GF-D8 (cell line): ENCODE data around the gene VSIG4.

Source experiments
- DNase-seq: peaks from one replicate; lab custom pipeline; 2025; lab: John Stamatoyannopoulos, UW

VSIG4 gene

GRCh38 chrX:66008328-66008970 lies 31.4 kb downstream of the VSIG4 start:
- no peak for DNase-seq

GRCh38 chrX:66007851-66008250 lies 32.0 kb downstream of the VSIG4 start:
- DNase-seq = no peak

- DNase-seq = peak; percentile 62
Measured at GRCh38 chrX:66005830-66006449, 33.9 kb downstream of the VSIG4 start.

- DNase-seq = peak; percentile 90
Measured at GRCh38 chrX:66004928-66005829, 34.7 kb downstream of the VSIG4 start.

DNA sequence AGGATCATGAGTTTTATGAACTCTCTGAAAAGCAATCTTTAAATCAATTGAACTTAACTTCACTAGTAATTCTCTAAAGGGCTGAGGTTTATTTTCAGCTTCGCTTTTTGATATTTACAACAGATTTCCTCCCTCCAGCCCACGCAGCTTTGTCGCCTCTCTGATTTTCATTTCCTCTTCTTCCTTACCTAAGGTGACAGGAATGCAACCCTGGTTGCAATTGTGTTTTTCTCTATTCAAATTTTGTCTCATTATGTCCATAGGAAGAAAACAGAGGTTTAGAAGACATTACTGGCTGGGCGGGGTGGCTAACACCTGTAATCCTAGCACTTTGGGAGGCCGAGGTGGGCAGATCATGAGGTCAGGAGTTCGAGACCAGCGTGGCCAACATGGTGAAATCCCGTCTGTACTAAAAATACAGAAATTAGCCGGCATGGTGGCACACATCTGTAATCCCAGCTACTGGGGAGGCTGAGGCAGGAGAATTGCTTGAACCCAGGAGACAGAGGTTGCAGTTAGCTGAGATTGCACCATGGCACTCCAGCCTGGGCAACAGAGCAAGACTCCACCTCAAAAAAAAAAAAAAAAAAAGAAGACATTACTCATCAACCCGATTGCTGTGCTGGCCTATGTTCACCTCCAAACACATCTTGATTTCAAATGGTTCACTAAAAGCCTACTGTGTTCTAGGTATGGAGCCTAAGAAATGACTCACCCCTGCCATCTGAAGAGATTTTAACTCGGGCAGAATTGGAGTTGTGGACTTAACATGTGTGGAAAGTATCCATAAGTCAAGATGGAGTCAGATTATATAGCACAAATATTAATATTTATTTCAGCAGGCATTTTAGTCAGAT lies 36.8 kb downstream of the VSIG4 start:
- no peak for DNase-seq

GRCh38 chrX:66001596-66001995 lies 38.3 kb downstream of the VSIG4 start:
- no peak for DNase-seq

- no peak for DNase-seq
Measured at GRCh38 chrX:66000628-66001272, 39.1 kb downstream of the VSIG4 start.

DNA sequence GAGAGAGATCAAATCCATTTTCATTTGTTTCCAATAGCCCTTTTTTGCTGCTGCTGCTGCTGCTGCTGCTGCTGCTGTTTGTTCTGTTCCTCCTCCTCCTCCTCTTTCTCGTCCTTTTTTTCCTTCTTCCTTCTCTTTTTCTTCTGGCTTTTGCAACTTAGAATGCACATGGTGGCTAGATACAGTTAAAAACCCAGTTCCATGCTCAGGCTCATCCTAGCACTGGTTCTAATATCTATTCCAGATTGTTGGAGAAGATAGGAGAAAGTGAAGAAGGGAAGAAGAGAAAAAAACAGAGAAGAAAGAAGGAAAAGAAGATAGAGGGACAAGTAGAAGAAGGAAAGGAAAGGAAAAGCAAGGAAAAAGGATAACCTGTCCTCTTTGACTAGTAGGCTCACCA lies 39.7 kb downstream of the VSIG4 start:
- no peak for DNase-seq

DNA sequence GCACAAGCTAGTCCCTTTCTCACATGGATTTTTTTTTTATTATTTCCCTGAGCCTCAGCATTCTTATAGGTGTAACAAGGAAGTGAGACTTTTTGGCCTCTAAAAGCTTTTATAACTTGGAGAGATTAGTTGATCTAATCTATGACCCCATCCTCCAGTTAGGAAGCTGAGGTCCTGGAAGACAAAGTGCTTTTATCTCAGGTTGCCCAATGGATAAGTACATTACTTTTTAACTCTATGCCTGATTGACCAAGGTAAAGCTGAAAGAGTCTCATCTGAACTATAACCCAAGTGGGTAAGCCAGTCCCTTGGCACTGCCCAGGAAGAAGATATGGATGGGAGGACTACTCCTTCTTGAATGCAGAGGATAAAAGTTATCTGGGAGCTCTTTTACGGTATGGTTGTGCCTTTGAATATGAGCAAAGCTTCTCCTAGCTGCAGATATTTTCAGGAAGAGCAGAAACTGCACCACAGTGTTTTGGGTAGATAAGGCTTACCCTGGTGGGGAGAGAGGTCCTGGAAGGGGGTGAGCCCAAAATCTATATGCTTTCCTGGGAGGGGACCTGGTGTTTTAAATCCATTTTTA lies 40.2 kb downstream of the VSIG4 start:
- no peak for DNase-seq

GRCh38 chrX:65999029-65999562 lies 40.8 kb downstream of the VSIG4 start:
- no peak for DNase-seq

DNA sequence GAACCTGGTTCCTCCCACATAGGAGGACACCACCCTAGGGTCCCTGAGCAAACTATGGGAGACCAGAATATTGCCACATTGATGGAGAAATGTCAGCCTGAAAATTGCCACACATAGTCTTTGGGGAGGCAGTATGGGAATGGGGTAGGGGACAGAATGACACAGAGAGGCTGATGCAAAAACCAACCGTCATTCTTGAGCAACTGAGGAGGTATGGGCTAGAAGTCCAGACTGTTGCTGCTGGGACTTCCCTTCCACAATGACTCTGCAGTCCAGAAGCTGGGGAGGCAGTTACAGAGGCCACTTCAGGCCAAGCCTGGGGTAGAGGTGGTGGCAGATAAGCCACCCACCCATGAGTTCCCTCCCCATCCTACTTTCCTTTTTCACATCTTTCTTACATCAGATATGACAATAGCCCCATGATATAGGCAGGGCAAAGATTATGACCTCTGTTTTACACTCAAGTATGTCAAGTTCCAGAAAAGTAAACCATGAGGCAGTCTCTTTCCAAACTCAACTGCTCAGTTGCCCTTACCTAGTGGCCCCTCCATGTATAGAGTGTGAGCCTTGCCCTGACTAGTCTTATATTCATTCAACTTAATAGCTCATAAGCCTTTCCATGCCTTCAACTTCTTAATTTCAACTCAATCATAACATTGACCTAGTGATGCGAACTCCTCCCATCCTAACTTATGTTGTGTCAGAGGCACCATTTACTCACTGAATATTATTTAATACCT lies 41.7 kb downstream of the VSIG4 start:
- peak; percentile 97 for DNase-seq

GRCh38 chrX:65994519-65995506 lies 45.1 kb downstream of the VSIG4 start:
- no peak for DNase-seq

DNA sequence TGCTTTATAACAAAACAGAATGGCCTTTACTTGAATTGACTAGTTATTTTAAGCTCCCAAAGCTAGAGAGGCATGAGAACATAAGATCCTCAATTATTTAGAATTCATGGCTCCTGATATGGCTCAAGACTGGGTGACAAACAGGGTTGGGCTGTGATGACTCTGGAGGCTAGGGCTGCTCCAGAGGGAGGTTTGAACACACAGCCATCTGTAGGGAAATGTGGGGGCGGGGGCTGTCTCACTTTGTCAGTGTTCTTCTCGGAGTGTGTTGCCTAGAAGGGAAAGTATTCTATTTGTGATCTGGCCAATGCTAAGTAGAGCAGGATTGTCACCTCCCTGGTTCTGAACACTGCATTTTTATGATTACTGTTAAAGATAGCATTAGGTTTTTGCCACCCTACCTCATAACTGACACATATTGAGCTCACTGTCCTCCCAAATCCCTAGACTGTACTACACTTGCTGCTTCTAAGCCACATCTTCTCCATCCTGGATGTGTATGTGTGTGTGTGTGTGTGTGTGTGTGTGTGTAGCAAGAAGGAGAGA lies 45.9 kb downstream of the VSIG4 start:
- no peak for DNase-seq

- DNase-seq = no peak
Measured at GRCh38 chrX:65993332-65993731, 46.5 kb downstream of the VSIG4 start.

- no peak for DNase-seq
Measured at GRCh38 chrX:65990702-65991101, 49.2 kb downstream of the VSIG4 start.

DNA sequence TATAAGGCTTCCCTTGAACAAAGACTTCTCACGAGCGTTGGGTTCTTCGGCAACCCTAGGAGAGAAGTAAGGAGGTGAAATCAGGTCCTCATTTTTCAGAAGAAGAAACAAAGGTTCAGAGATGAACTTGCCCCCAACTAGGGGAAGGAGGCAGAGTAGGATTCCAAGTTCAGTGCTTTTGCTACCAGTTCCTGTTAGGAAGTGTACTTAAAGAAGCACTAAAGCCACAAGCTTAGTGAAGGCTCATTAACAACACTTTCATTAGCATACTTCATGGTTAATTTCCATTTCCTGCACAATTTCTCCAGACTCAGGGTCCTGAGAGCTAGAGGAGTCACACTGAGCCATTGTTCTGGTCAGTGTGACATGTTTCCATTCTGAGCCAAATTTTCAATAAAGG lies 52.1 kb downstream of the VSIG4 start:
- DNase-seq = peak; percentile 73

DNA sequence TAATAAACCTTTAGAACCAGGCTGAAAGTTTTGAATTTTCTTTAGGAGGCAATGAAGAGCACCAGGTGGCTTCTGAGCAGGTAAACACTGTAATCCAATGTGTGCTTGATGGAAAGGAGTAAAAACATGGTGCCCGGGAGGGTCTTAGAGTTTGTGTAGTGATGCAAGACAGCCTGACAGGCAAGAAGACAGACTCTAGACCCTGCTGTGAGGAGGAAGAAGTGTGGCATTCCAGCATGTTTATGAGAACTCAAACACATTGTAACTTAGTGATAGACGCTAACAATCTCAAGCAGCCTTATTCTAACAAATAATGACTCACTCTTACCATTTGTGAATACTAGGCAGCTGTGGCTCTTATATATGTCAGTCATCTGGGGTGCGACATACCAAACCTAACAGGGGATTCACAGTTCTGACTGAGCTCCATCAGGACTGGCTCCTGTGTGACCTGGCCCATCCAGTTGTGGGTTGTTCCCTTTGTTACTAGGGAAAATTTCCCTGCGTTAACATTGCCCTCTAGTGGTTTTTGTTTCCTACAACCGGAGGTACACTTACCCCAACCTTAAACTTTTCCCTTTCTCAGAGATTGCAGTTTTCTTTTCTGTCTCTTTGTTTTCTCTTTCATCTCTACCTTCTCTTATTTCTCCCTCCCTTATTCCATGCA lies 53.8 kb downstream of the VSIG4 start:
- DNase-seq = peak; percentile 58

DNA sequence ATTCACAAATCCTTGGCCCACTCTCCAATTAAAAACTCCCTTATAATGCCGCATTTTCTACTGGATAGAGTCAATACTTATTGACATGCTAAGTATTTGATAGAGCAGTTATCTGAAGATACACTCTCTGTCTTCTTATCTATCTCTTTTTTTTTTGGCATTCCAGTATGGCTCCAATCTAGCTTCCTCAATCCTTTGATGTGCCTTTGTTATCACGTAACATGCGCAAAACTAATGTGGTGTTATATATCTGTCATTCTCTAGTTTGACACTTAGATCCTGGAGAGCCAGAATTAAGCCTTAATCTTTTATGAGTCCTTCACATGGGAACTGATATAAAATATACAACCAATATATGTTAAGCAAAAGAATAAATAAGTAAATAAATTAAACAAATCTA lies 54.7 kb downstream of the VSIG4 start:
- DNase-seq = no peak
